ENCODE results near the gene ACTL6B.
"Not testable (repeated sequence)": the region's sequence is repeated elsewhere in the genome, so short reads cannot be mapped to it uniquely, and the experiment has no call there.

The ACTL6B gene

GRCh38 chr7:100671353-100672327 lies 15.4 kb upstream of the ACTL6B start:
- no peak for DNase-seq

GRCh38 chr7:100670074-100670473 lies 13.8 kb upstream of the ACTL6B start:
- DNase-seq = no peak

- DNase-seq = not testable (repeated sequence)
These were observed 12.9 kb upstream of the ACTL6B start for GRCh38 chr7:100669106-100669505.

GRCh38 chr7:100668069-100668449 lies 11.8 kb upstream of the ACTL6B start:
- no peak for DNase-seq

GRCh38 chr7:100667331-100668068 lies 11.3 kb upstream of the ACTL6B start:
- no peak for DNase-seq

- no peak for DNase-seq
These were observed 9.0 kb upstream of the ACTL6B start for GRCh38 chr7:100665168-100665726.

GRCh38 chr7:100662194-100662776 lies 6.0 kb upstream of the ACTL6B start:
- DNase-seq = not testable (repeated sequence)

- no peak for DNase-seq
These were observed 1.1 kb downstream of the ACTL6B start for GRCh38 chr7:100654908-100655831.

- no peak for DNase-seq
These were observed 6.3 kb downstream of the ACTL6B start for GRCh38 chr7:100649826-100650565.

- DNase-seq = no peak
These were observed 13.7 kb downstream of the ACTL6B start for GRCh38 chr7:100642534-100642907.

GRCh38 chr7:100641860-100642533 lies 14.3 kb downstream of the ACTL6B start:
- no peak for DNase-seq

GRCh38 chr7:100641463-100641859 lies 14.8 kb downstream of the ACTL6B start, which contains the start of gene TFR2:
Gene TFR2 (minus strand): TSS chr7:100641552. CDS start chr7:100641509, 43 bp downstream.
- no peak for DNase-seq

- no peak for DNase-seq
These were observed 15.5 kb downstream of the ACTL6B start for GRCh38 chr7:100640517-100641440.

GRCh38 chr7:100639995-100640516 lies 16.2 kb downstream of the ACTL6B start:
- no peak for DNase-seq

- DNase-seq = peak; percentile 56
These were observed 23.1 kb downstream of the ACTL6B start for GRCh38 chr7:100632951-100633717.

- DNase-seq = no peak
These were observed 26.2 kb downstream of the ACTL6B start for GRCh38 chr7:100630066-100630465.

GRCh38 chr7:100629117-100629716 lies 27.0 kb downstream of the ACTL6B start:
- DNase-seq = no peak

GRCh38 chr7:100627238-100627549 lies 29.1 kb downstream of the ACTL6B start:
- no peak for DNase-seq
